Endodermal cell (in vitro differentiated cells): ENCODE results near the gene NDEL1. TPM values are rescaled to one million over a fixed set of nuclear protein-coding genes. Genes with fewer than 3 reads are reported as not detected.

ENCODE experiments used
- DNase-seq: peaks from one replicate; pipeline ENCODE4 v3.0.0-alpha.2; 2017
- H3K27ac ChIP-seq: 2 replicates; pipeline ENCODE4 v1.5.1; 2013; ENCODE audit warnings: mild to moderate bottlenecking, low read depth, low read length, moderate library complexity
- H3K27me3 ChIP-seq: 2 replicates; pipeline ENCODE4 v1.6.1; 2013; ENCODE audit warnings: mild to moderate bottlenecking, low read length, moderate library complexity; ENCODE audit not compliant: insufficient read depth, control insufficient read depth, poor library complexity, severe bottlenecking
- H3K36me3 ChIP-seq: 2 replicates; pipeline ENCODE4 v1.7.0; 2013; ENCODE audit warnings: mild to moderate bottlenecking, low read length, moderate library complexity; ENCODE audit not compliant: control insufficient read depth, insufficient read depth
- H3K4me1 ChIP-seq: one replicate; pipeline ENCODE4 v1.7.0; 2013; ENCODE audit warnings: low read length; ENCODE audit not compliant: control insufficient read depth, insufficient read depth
- H3K4me3 ChIP-seq: 2 replicates; pipeline ENCODE4 v1.5.1; 2013; ENCODE audit warnings: mild to moderate bottlenecking, low read length, moderate library complexity
- H3K9ac ChIP-seq: 2 replicates; pipeline ENCODE4 v1.6.1; 2013; ENCODE audit warnings: mild to moderate bottlenecking, low read length, moderate library complexity; ENCODE audit not compliant: poor library complexity, severe bottlenecking; ENCODE audit errors: extremely low read depth
- H3K9me3 ChIP-seq: 2 replicates; pipeline ENCODE4 v1.6.1; 2013; ENCODE audit warnings: mild to moderate bottlenecking, low read length, moderate library complexity; ENCODE audit not compliant: control insufficient read depth
- H3K27ac Mint-ChIP-seq: 2 replicates; pipeline ENCODE4 v1.8.0; 2020; ENCODE audit warnings: mixed read lengths
- H3K27me3 Mint-ChIP-seq: 2 replicates; pipeline ENCODE4 v1.8.0; 2021; ENCODE audit warnings: mild to moderate bottlenecking, mixed read lengths; ENCODE audit not compliant: insufficient read depth
- H3K36me3 Mint-ChIP-seq: 2 replicates; pipeline ENCODE4 v1.8.0; 2020; ENCODE audit warnings: low read depth, mixed read lengths
- H3K4me1 Mint-ChIP-seq: 2 replicates; pipeline ENCODE4 v1.8.0; 2020; ENCODE audit warnings: mixed read lengths
- H3K4me3 Mint-ChIP-seq: 2 replicates; pipeline ENCODE4 v1.8.0; 2020; ENCODE audit warnings: mild to moderate bottlenecking, moderate library complexity, mixed read lengths
- H3K9me3 Mint-ChIP-seq: 2 replicates; pipeline ENCODE4 v1.8.0; 2020; ENCODE audit warnings: mild to moderate bottlenecking, mixed read lengths
- WGBS, 2 experiments: methylation state at CpG; one replicate each; pipeline versions ENCODE4 v1.1.5 to v1.1.7; 2013; ENCODE audit warnings: missing lambda C conversion rate in 2 of 2, mixed read lengths in 1 of 2; ENCODE audit not compliant: insufficient coverage in 1 of 2, insufficient read length in 1 of 2; 5-methylcytosine and 5-hydroxymethylcytosine counted together
- total RNA-seq, 2 donors: library from RNA; stranded (reverse); fragmentation: NEBNext Ultra II Directional in 1 of 2; extraction: Animal tissue kit (Norgen Biotek cat#: 25700) in 1 of 2; gene quantifications; 2 replicates in 1 of 2; 3 replicates in 1 of 2; pipeline ENCODE4 v1.2.1, GENCODE V29; 2021
- TF ChIP-seq, protein P1 (sequence below): fragments of 200-600 bp; sonication (generic); conservative IDR thresholded peaks from 2 replicates; pipeline ENCODE4 v1.5.0; 2021; ENCODE audit warnings: antibody characterized with exemption, mild to moderate bottlenecking

The NDEL1 gene
- total RNA-seq, 2 donors from 2014 or later: 60.4 to 61.2 TPM

DNA sequence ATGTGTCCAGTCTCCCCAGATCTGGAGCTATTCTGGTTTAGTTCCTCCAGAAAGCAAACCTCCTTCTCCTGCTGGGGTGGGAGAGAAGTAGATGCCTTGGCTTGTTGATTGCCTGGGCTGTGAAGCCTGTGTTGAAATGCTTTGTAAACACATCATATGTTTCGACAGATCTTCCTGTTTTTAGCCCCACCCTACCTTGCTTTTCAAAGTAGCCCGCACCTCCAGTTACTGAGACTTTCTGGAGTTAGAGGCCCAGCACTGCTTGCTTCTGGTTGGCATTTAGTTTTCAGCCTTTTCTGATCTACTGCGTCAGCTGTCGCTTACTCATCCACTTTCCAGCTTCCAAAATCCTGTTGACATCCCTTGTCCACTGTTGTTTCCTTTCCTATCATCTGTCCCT is 17.9 kb upstream of the NDEL1 start:
- H3K9me3 Mint-ChIP-seq: no peaks in the 10 kb centered on the region
- TF ChIP-seq, protein P1, sequence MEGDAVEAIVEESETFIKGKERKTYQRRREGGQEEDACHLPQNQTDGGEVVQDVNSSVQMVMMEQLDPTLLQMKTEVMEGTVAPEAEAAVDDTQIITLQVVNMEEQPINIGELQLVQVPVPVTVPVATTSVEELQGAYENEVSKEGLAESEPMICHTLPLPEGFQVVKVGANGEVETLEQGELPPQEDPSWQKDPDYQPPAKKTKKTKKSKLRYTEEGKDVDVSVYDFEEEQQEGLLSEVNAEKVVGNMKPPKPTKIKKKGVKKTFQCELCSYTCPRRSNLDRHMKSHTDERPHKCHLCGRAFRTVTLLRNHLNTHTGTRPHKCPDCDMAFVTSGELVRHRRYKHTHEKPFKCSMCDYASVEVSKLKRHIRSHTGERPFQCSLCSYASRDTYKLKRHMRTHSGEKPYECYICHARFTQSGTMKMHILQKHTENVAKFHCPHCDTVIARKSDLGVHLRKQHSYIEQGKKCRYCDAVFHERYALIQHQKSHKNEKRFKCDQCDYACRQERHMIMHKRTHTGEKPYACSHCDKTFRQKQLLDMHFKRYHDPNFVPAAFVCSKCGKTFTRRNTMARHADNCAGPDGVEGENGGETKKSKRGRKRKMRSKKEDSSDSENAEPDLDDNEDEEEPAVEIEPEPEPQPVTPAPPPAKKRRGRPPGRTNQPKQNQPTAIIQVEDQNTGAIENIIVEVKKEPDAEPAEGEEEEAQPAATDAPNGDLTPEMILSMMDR: no peak
- DNase-seq: no peak
- 92 to 93% methylated on average over 4 of the region's 4 CpGs for WGBS, 2 experiments
- Histone ChIP-seq H3K27me3 (peaks cover 29% of the 10 kb centered on the region), H3K9me3 (no peaks in the 10 kb centered on the region), H3K9ac (no peak overlapping the region), H3K4me3 (no peak overlapping the region), H3K4me1 (no peaks in the 10 kb centered on the region), H3K27ac (no peak overlapping the region), H3K36me3 (no peaks in the 10 kb centered on the region)
- peaks cover 18% of the 10 kb centered on the region for H3K27me3 Mint-ChIP-seq
- H3K4me3 Mint-ChIP-seq: no peak overlapping the region
- no peaks in the 10 kb centered on the region for H3K4me1 Mint-ChIP-seq
- no peaks in the 10 kb centered on the region for H3K36me3 Mint-ChIP-seq
- no peak overlapping the region for H3K27ac Mint-ChIP-seq

DNA sequence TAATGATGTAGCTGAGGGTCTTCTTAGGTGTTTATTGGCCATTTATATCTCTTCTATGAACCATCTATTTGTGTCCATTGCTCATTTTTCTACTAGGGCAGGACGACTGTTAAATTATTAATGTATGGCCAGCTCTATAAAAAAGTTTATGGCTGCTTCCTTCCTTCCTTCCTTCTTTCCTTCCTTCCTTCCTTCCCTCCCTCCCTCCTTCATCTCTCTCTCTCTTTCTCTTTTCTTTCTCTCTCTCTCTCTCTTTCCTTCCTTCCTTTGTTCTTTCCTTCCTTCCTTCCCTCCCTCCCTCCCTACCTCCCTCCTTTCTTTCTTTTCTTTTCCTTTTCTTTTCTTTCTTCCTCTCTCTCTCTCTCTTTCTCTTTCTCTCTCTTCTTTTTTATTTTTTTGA is 17.2 kb upstream of the NDEL1 start:
- DNase-seq: no peak
- Histone ChIP-seq H3K27ac (no peak overlapping the region), H3K36me3 (no peaks in the 10 kb centered on the region), H3K27me3 (peaks cover 29% of the 10 kb centered on the region), H3K9me3 (no peaks in the 10 kb centered on the region), H3K9ac (no peak overlapping the region), H3K4me3 (no peak overlapping the region), H3K4me1 (no peaks in the 10 kb centered on the region)
- Mint-ChIP-seq H3K9me3 (no peaks in the 10 kb centered on the region), H3K27me3 (peaks cover 18% of the 10 kb centered on the region), H3K27ac (no peak overlapping the region), H3K4me3 (no peak overlapping the region), H3K4me1 (no peaks in the 10 kb centered on the region), H3K36me3 (no peaks in the 10 kb centered on the region)
- WGBS, 2 experiments: 80% methylated on average over 1 of the region's 1 CpG; no CpG with 5 or more reads in 1 of the 2 experiments
- TF ChIP-seq, protein P1: no peak

DNA sequence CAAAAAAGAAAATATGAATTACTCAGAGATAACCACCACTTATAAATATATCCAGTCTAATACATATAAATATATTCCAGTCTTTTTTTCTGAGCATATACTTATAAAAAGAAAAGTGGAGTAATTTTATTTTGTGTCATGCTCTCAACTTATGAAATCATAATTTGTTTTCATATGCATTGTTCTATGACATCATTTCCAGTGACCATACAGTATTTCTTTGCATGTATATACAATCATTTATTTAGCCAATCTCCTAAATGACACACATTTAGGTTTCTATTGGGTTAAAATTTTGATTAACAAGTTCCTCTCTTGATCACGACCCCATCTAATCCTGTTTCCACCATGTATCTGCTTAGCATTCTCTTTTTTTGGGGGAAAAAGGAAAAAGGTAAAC is 16.4 kb upstream of the NDEL1 start:
- Mint-ChIP-seq H3K4me1 (no peaks in the 10 kb centered on the region), H3K4me3 (no peak overlapping the region), H3K27me3 (peaks cover 20% of the 10 kb centered on the region), H3K27ac (no peak overlapping the region), H3K36me3 (no peaks in the 10 kb centered on the region), H3K9me3 (no peaks in the 10 kb centered on the region)
- Histone ChIP-seq H3K9me3 (no peaks in the 10 kb centered on the region), H3K27me3 (peaks cover 29% of the 10 kb centered on the region), H3K27ac (no peak overlapping the region), H3K4me3 (no peak overlapping the region), H3K36me3 (no peaks in the 10 kb centered on the region), H3K4me1 (no peaks in the 10 kb centered on the region), H3K9ac (no peak overlapping the region)
- TF ChIP-seq, protein P1: no peak
- 100% methylated on average over 1 of the region's 1 CpG; no CpG with 5 or more reads in 1 of the 2 experiments for WGBS, 2 experiments
- DNase-seq: no peak
